ENCODE measurements around the gene VANGL2. TPM values are rescaled to one million over a fixed set of nuclear protein-coding genes. Genes with fewer than 3 reads are reported as not detected.
A peak's percentile ranks its signal among the peaks of the same experiment; 100 is the strongest.

The VANGL2 gene
- total and polyA plus RNA-seq, 2 of the 4 experiments (the other 2 are of a cell fraction) = 0.36 to 3.6 TPM

GRCh38 chr1:160410406-160411005 is 10.1 kb downstream of the VANGL2 start:
- H3K4me1 ChIP-seq (ENCODE audit: control insufficient read depth, insufficient read depth, low read length) = no peaks in the 10 kb centered on the region
- no peak overlapping the region for H2BK20ac ChIP-seq (ENCODE audit: low read depth, low read length)
- H3K4me3 ChIP-seq (ENCODE audit: insufficient read depth, low read depth, low read length) = no peak overlapping the region
- H3K27me3 ChIP-seq (ENCODE audit: control insufficient read depth, insufficient read depth, low read length) = peaks cover 3% of the 10 kb centered on the region; the same call in 1 of the 2 replicates
- no peaks in the 10 kb centered on the region for H3K9me3 ChIP-seq (ENCODE audit: control insufficient read depth, insufficient read depth, low read length)
- H2BK120ac ChIP-seq (ENCODE audit: low read depth, low read length) = no peak overlapping the region
- no peak overlapping the region for H4K8ac ChIP-seq (ENCODE audit: low read depth in 2 of 2, low read length in 2 of 2)
- no TSS peak for BruUV-seq (replicated peaks)
- H3K18ac ChIP-seq (ENCODE audit: low read depth, low read length) = no peak overlapping the region
- no peaks in the 10 kb centered on the region; the same call in 1 of the 2 replicates for H3K9me1 ChIP-seq (ENCODE audit: insufficient read depth, low read length)
- no peak for DNase-seq
- in situ Hi-C loops (cut with MboI; ENCODE audit: low sequenced_read_pairs) = no loop called here
- no peak overlapping the region for H3K14ac ChIP-seq (replicated peaks; ENCODE audit: low read depth, low read length)
- H3K27ac ChIP-seq (ENCODE audit: insufficient read depth, low read length) = no peak overlapping the region
- no peak overlapping the region for H3K4ac ChIP-seq (ENCODE audit: low read depth, low read length)
- dilution Hi-C loops (cut with HindIII; ENCODE audit: low sequenced_read_pairs, unreplicated experiment) = no loop called here
- 60% methylated on average over 1 of the region's 19 CpGs; no CpG with 5 or more reads in 1 of the 2 experiments for WGBS, 2 experiments (ENCODE audit: extremely low coverage in 2 of 2, insufficient read length in 1 of 2)
- H4K20me1 ChIP-seq (ENCODE audit: insufficient read depth, low read length) = no peaks in the 10 kb centered on the region
- no peak overlapping the region for H2BK15ac ChIP-seq (ENCODE audit: low read depth, low read length)
- TF ChIP-seq CTCF (conservative IDR thresholded peaks at IDR 0.05; ENCODE audit: low read depth, low read length) (no peak), BHLHE40 (IDR thresholded peaks at IDR 0.05; ENCODE audit: low read depth, low read length) (no peak), RAD21 (IDR thresholded peaks at IDR 0.05; ENCODE audit: low read length) (no peak), FOS (IDR thresholded peaks at IDR 0.05; ENCODE audit: low read depth, low read length) (no peak), NFE2L2 (IDR thresholded peaks at IDR 0.05; ENCODE audit: low read depth, low read length) (no peak), MAFK (IDR thresholded peaks at IDR 0.05; ENCODE audit: low read depth, low read length) (no peak), MXI1 (IDR thresholded peaks at IDR 0.05; ENCODE audit: borderline replicate concordance, low read depth, low read length) (no peak), SMC3 (IDR thresholded peaks at IDR 0.05; ENCODE audit: low read depth, low read length) (no peak), POLR2A (IDR thresholded peaks at IDR 0.05; ENCODE audit: low read depth, low read length) (no peak), CEBPB (IDR thresholded peaks at IDR 0.05; ENCODE audit: low read depth, low read length) (no peak), ELK1 (IDR thresholded peaks at IDR 0.05; ENCODE audit: borderline replicate concordance, low read depth, low read length) (no peak), RFX5 (IDR thresholded peaks at IDR 0.05; ENCODE audit: low read depth, low read length) (no peak), MAZ (IDR thresholded peaks at IDR 0.05; ENCODE audit: borderline replicate concordance, low read depth, low read length) (no peak), RCOR1 (IDR thresholded peaks at IDR 0.05; ENCODE audit: insufficient replicate concordance, low read length) (no peak), CHD1 (IDR thresholded peaks at IDR 0.05; ENCODE audit: low read depth, low read length) (no peak)
- TF ChIP-seq, protein P1, sequence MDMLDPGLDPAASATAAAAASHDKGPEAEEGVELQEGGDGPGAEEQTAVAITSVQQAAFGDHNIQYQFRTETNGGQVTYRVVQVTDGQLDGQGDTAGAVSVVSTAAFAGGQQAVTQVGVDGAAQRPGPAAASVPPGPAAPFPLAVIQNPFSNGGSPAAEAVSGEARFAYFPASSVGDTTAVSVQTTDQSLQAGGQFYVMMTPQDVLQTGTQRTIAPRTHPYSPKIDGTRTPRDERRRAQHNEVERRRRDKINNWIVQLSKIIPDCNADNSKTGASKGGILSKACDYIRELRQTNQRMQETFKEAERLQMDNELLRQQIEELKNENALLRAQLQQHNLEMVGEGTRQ (IDR thresholded peaks at IDR 0.05; ENCODE audit: low read depth, low read length) = no peak
- H2AFZ ChIP-seq (replicated peaks; ENCODE audit: low read length, poor library complexity) = peak overlapping the region; percentile 41
- H2AK5ac ChIP-seq (ENCODE audit: low read depth, low read length) = no peak overlapping the region
- H4K5ac ChIP-seq (ENCODE audit: low read depth, low read length) = no peak overlapping the region
- ChIA-PET CTCF (no interaction called here), POLR2A (ENCODE audit: unreplicated experiment) (no interaction called here)
- H2AK9ac ChIP-seq (replicated peaks; ENCODE audit: low read depth, low read length, poor library complexity) = no peak overlapping the region
- no peak overlapping the region for H3K9ac ChIP-seq (ENCODE audit: low read depth, low read length)
- H3K23ac ChIP-seq (ENCODE audit: low read depth, low read length) = no peak overlapping the region
- no peak overlapping the region for H4K91ac ChIP-seq (ENCODE audit: insufficient read depth, low read depth, low read length)
- no peaks in the 10 kb centered on the region for H3K79me1 ChIP-seq (ENCODE audit: low read depth in 1 of 2, low read length in 2 of 2)
- H3K4me2 ChIP-seq (ENCODE audit: low read depth, low read length) = no peak overlapping the region
- no peak overlapping the region for H3K56ac ChIP-seq (ENCODE audit: extremely low read depth, insufficient read depth, low read length)
- intact Hi-C loops (cut with micrococcal nuclease) = no loop called here
- H2BK5ac ChIP-seq (ENCODE audit: low read depth, low read length, poor library complexity, severe bottlenecking) = no peak overlapping the region
- H3K36me3 ChIP-seq (ENCODE audit: control insufficient read depth, insufficient read depth, low read length) = no peaks in the 10 kb centered on the region
- no peak for ATAC-seq (ENCODE audit: low read depth)

Measured in IMR-90 (cell line).